ENCODE measurements around the gene CYP4F11. TPM values are rescaled to one million over a fixed set of nuclear protein-coding genes. Genes with fewer than 3 reads are reported as not detected.
"Not testable (repeated sequence)": the region's sequence is repeated elsewhere in the genome, so short reads cannot be mapped to it uniquely, and the experiment has no call there.

The CYP4F11 gene
- polyA plus RNA-seq, 4 donors: 0.05 to 1.3 (median 0.64) TPM; not detected in 1

- DNase-seq (ENCODE audit: low read depth in 4 of 4, low spot score in 2 of 4): no peak
Observed at GRCh38 chr19:15885919-15886318, 48.4 kb downstream of the CYP4F11 start.

GRCh38 chr19:15885167-15885566 lies 49.2 kb downstream of the CYP4F11 start:
- DNase-seq (ENCODE audit: low read depth in 4 of 4, low spot score in 2 of 4): no peak

GRCh38 chr19:15883329-15883728 lies 51.0 kb downstream of the CYP4F11 start:
- not testable (repeated sequence) for DNase-seq (ENCODE audit: low read depth in 4 of 4, low spot score in 2 of 4)

- DNase-seq (ENCODE audit: low read depth in 4 of 4, low spot score in 2 of 4): no peak
Observed at GRCh38 chr19:15874821-15875474, 59.4 kb downstream of the CYP4F11 start.

- not testable (repeated sequence) for DNase-seq (ENCODE audit: low read depth in 4 of 4, low spot score in 2 of 4)
Observed at GRCh38 chr19:15873771-15874170, 60.6 kb downstream of the CYP4F11 start.

GRCh38 chr19:15871570-15871969 lies 62.8 kb downstream of the CYP4F11 start:
- no peak for DNase-seq (ENCODE audit: low read depth in 4 of 4, low spot score in 2 of 4)

GRCh38 chr19:15869873-15870272 lies 64.5 kb downstream of the CYP4F11 start:
- DNase-seq (ENCODE audit: low read depth in 4 of 4, low spot score in 2 of 4): no peak

GRCh38 chr19:15869109-15869555 lies 65.2 kb downstream of the CYP4F11 start:
- peak in 1 of 4 donors; percentile 4 for DNase-seq (ENCODE audit: low read depth in 4 of 4, low spot score in 2 of 4)

GRCh38 chr19:15866636-15867035 lies 67.7 kb downstream of the CYP4F11 start:
- DNase-seq (ENCODE audit: low read depth in 4 of 4, low spot score in 2 of 4): no peak

- no peak for DNase-seq (ENCODE audit: low read depth in 4 of 4, low spot score in 2 of 4)
Observed at GRCh38 chr19:15864824-15865223, 69.5 kb downstream of the CYP4F11 start.

- no peak for DNase-seq (ENCODE audit: low read depth in 4 of 4, low spot score in 2 of 4)
Observed at GRCh38 chr19:15863272-15863671, 71.1 kb downstream of the CYP4F11 start.

- no peak for DNase-seq (ENCODE audit: low read depth in 4 of 4, low spot score in 2 of 4)
Observed at GRCh38 chr19:15862444-15862843, 71.9 kb downstream of the CYP4F11 start.

Other genes with a start within 250 kb of the CYP4F11 start
- not detected for gene OR10H2, start 206.5 kb downstream of the CYP4F11 start, polyA plus RNA-seq (ENCODE audit: insufficient read length in 4 of 4)
- gene OR10H3, start 196.5 kb downstream of the CYP4F11 start, polyA plus RNA-seq (ENCODE audit: insufficient read length in 4 of 4): not detected
- gene OR10H5, start 146.9 kb downstream of the CYP4F11 start, polyA plus RNA-seq (ENCODE audit: insufficient read length in 4 of 4): under 1 TPM; 0.03 to 0.13 (median 0.08) TPM
- under 1 TPM in 3 of 4 donors, not detected in 1; 0.04 to 0.11 (median 0.05) TPM for gene OR10H1, start 118.9 kb downstream of the CYP4F11 start, polyA plus RNA-seq (ENCODE audit: insufficient read length in 4 of 4)
- gene CYP4F2, start 36.5 kb downstream of the CYP4F11 start, polyA plus RNA-seq (ENCODE audit: insufficient read length in 4 of 4): under 1 TPM; 0.13 to 0.42 (median 0.30) TPM
- not detected for gene OR10H4, start 14.5 kb upstream of the CYP4F11 start, polyA plus RNA-seq (ENCODE audit: insufficient read length in 4 of 4)
- 100 to 1,000 TPM; 492 to 552 (median 526) TPM for gene TPM4, start 142.0 kb upstream of the CYP4F11 start, polyA plus RNA-seq (ENCODE audit: insufficient read length in 4 of 4)
- 10 to 100 TPM; 65.5 to 97.2 (median 80.1) TPM for gene RAB8A, start 177.4 kb upstream of the CYP4F11 start, polyA plus RNA-seq (ENCODE audit: insufficient read length in 4 of 4)
- 1 to 10 TPM in 1 of 4 donors, under 1 TPM in 3; 0.32 to 1.1 (median 0.76) TPM for gene HSH2D, start 209.2 kb upstream of the CYP4F11 start, polyA plus RNA-seq (ENCODE audit: insufficient read length in 4 of 4)
- not detected for gene CIB3, start 239.0 kb upstream of the CYP4F11 start, polyA plus RNA-seq (ENCODE audit: insufficient read length in 4 of 4)

Measured in left renal cortex interstitium (tissue), 4 donors.